BJ (cell line): ENCODE data around the gene SLC22A31. TPM values are rescaled to one million over a fixed set of nuclear protein-coding genes. Genes with fewer than 3 reads are reported as not detected.

Source experiments
- CTCF ChIA-PET: fragments of 350-600 bp; formaldehyde crosslinking; extraction: SDS; loops from one replicate; lab custom pipeline; 2021; ENCODE audit warnings: antibody characterized with exemption, inconsistent platforms; lab: Yijun Ruan, JAX
- POLR2A ChIA-PET: fragments of 300-600 bp; sonication (Branson Sonifier 250); formaldehyde crosslinking; extraction: SDS; loops from one replicate; lab custom pipeline; 2021; ENCODE audit warnings: antibody characterized with exemption; lab: Charles Lee
- DNase-seq: peaks from one replicate; pipeline ENCODE4 v3.0.0-alpha.2; 2011; ENCODE audit warnings: low read depth
- H3K27me3 ChIP-seq: 2 replicates; pipeline ENCODE4 v1.6.0; 2011; ENCODE audit warnings: low read length; ENCODE audit not compliant: control insufficient read depth, insufficient read depth
- H3K36me3 ChIP-seq: 2 replicates; pipeline ENCODE4 v1.5.1; 2011; ENCODE audit warnings: low read length; ENCODE audit not compliant: control insufficient read depth, insufficient read depth
- H3K4me3 ChIP-seq: 2 replicates; pipeline ENCODE4 v1.5.1; 2011; ENCODE audit warnings: low read depth, mild to moderate bottlenecking, control low read depth, low read length
- CTCF ChIP-seq: IDR thresholded peaks from 2 replicates; pipeline ENCODE4 v1.5.1; 2011; ENCODE audit warnings: low read depth, mild to moderate bottlenecking, control low read depth, inconsistent platforms, low read length, moderate library complexity; ENCODE audit not compliant: insufficient read depth
- polyA plus RNA-seq: library from polyadenylated mRNA; depleted of rRNA; stranded (reverse); fragments of >200 nt; gene quantifications from 2 replicates; pipeline ENCODE4 v1.2.3, GENCODE V29; 2011

Gene SLC22A31
- polyA plus RNA-seq, 1 experiment = 0.11 TPM

GRCh38 chr16:89164847-89165680 is 35.3 kb downstream of the SLC22A31 start:
- no peaks in the 10 kb centered on the region; the same call in 1 of the 2 replicates for H3K36me3 ChIP-seq
- POLR2A ChIA-PET = no interaction called here
- TF ChIP-seq CTCF = no peak
- CTCF ChIA-PET = interaction anchor here (0.9 to 1.1 kb wide), 2 partner anchors 9 to 428 kb away, joined by 3 to 7 read pairs; no protein-coding TSS in a partner anchor
- DNase-seq = no peak
- 0 out of 2 replicates have a peak, but pooled peaks cover under 1% of the 10 kb centered on the region for H3K27me3 ChIP-seq
- no peak overlapping the region for H3K4me3 ChIP-seq

- TF ChIP-seq CTCF = no peak
- no peaks in the 10 kb centered on the region; the same call in 1 of the 2 replicates for H3K36me3 ChIP-seq
- no peak overlapping the region for H3K4me3 ChIP-seq
- H3K27me3 ChIP-seq = no peaks in the 10 kb centered on the region
- ChIA-PET POLR2A (no interaction called here), CTCF (interaction anchor here (0.9 to 1.1 kb wide), 2 partner anchors 9 to 427 kb away, joined by 3 to 7 read pairs; no protein-coding TSS in a partner anchor)
- no peak for DNase-seq
Measured at GRCh38 chr16:89164436-89164835, 35.9 kb downstream of the SLC22A31 start.

- H3K27me3 ChIP-seq = no peaks in the 10 kb centered on the region
- CTCF ChIA-PET = no interaction called here
- no peak for TF ChIP-seq CTCF
Measured at GRCh38 chr16:89163297-89163696, 37.0 kb downstream of the SLC22A31 start.

GRCh38 chr16:89161763-89162713 is 38.3 kb downstream of the SLC22A31 start:
- no peak for DNase-seq
- no peak for TF ChIP-seq CTCF
- ChIA-PET CTCF (no interaction called here), POLR2A (no interaction called here)
- Histone ChIP-seq H3K36me3 (no peaks in the 10 kb centered on the region; the same call in 1 of the 2 replicates), H3K27me3 (no peaks in the 10 kb centered on the region), H3K4me3 (no peak overlapping the region)

More at GRCh38 chr16:89163297-89163696, 37.0 kb downstream of the SLC22A31 start:
- H3K4me3 ChIP-seq = no peak overlapping the region
- no peaks in the 10 kb centered on the region; the same call in 1 of the 2 replicates for H3K36me3 ChIP-seq
- POLR2A ChIA-PET = no interaction called here
- no peak for DNase-seq
